ENCODE results near the gene OVCH1.

- no peak for TF ChIP-seq POLR2A (IDR thresholded peaks at IDR 0.05; ENCODE audit: low read length)
- no peak for TF ChIP-seq GATA1 (IDR thresholded peaks at IDR 0.05; ENCODE audit: low read depth, low read length)
Measured at GRCh38 chr12:29531471-29531870, 34.0 kb upstream of the OVCH1 start.
